ENCODE data around the gene HMX1. TPM values are rescaled to one million over a fixed set of nuclear protein-coding genes. Genes with fewer than 3 reads are reported as not detected.

HMX1 gene
- total RNA-seq, 6 experiments from 2014 or later: not detected

DNA sequence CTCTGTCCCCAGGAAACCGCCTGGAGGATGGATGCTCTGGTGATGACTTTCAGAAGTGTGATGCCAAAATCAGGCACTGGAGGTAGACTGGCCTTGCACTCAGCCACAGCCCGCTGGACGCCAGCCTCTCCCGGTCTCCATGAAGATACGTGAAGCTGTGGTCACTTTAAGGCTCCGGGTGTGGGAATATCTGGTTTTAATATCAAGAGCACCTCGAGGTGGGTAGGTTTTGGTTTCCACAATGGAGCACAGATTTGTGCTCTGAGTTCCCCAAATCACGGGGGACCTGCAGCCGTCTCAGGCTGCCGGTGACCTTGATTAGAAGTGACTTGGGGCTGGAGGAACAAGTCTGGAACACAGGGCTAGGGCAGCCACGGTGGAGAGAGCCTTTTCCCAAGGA lies 6.8 kb upstream of the HMX1 start:
- Histone ChIP-seq H3K27me3 (peaks cover 0 to 4% of the 10 kb centered on the region in 2 donors), H3K9me3 (no peaks in the 10 kb centered on the region), H3K27ac (no peak overlapping the region), H3K4me3 (no peak overlapping the region), H3K4me1 (no peaks in the 10 kb centered on the region), H3K36me3 (no peaks in the 10 kb centered on the region)
- DNase-seq (no peak), ATAC-seq (no peak)
- no peak for TF ChIP-seq POLR2A (IDR thresholded peaks at IDR 0.05)
- TF ChIP-seq, protein P1, sequence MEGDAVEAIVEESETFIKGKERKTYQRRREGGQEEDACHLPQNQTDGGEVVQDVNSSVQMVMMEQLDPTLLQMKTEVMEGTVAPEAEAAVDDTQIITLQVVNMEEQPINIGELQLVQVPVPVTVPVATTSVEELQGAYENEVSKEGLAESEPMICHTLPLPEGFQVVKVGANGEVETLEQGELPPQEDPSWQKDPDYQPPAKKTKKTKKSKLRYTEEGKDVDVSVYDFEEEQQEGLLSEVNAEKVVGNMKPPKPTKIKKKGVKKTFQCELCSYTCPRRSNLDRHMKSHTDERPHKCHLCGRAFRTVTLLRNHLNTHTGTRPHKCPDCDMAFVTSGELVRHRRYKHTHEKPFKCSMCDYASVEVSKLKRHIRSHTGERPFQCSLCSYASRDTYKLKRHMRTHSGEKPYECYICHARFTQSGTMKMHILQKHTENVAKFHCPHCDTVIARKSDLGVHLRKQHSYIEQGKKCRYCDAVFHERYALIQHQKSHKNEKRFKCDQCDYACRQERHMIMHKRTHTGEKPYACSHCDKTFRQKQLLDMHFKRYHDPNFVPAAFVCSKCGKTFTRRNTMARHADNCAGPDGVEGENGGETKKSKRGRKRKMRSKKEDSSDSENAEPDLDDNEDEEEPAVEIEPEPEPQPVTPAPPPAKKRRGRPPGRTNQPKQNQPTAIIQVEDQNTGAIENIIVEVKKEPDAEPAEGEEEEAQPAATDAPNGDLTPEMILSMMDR (IDR thresholded peaks at IDR 0.05): no peak
- intact Hi-C loops (cut with DNase I): no loop called here
- 0% methylated on average over 1 of the region's 11 CpGs for WGBS (ENCODE audit: insufficient coverage, low coverage, low lambda C conversion rate, missing lambda C conversion rate)

DNA sequence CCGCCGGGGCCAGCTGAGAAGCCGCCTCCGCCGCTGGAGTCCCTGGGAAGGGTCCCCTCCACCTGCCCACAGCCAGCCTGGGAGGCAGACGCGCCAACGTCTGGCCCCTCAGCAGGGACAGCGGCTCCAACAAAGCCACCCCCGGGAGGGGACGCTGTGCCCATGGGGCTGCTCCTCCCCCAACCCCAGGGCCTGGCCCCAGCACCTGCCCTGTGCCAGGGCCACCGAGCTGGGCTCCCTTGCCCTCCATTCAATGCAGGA lies 6.1 kb upstream of the HMX1 start:
- intact Hi-C loops (cut with DNase I): no loop called here
- Histone ChIP-seq H3K4me1 (no peaks in the 10 kb centered on the region), H3K27ac (no peak overlapping the region), H3K36me3 (no peaks in the 10 kb centered on the region), H3K4me3 (no peak overlapping the region), H3K27me3 (peaks cover 0 to 11% of the 10 kb centered on the region in 2 donors), H3K9me3 (no peaks in the 10 kb centered on the region)
- DNase-seq (no peak), ATAC-seq (no peak)
- WGBS (ENCODE audit: insufficient coverage, low coverage, low lambda C conversion rate, missing lambda C conversion rate): no CpG with 5 or more reads among the region's 12 CpGs
- TF ChIP-seq POLR2A (IDR thresholded peaks at IDR 0.05): no peak
- TF ChIP-seq, protein P1 (IDR thresholded peaks at IDR 0.05): no peak

DNA sequence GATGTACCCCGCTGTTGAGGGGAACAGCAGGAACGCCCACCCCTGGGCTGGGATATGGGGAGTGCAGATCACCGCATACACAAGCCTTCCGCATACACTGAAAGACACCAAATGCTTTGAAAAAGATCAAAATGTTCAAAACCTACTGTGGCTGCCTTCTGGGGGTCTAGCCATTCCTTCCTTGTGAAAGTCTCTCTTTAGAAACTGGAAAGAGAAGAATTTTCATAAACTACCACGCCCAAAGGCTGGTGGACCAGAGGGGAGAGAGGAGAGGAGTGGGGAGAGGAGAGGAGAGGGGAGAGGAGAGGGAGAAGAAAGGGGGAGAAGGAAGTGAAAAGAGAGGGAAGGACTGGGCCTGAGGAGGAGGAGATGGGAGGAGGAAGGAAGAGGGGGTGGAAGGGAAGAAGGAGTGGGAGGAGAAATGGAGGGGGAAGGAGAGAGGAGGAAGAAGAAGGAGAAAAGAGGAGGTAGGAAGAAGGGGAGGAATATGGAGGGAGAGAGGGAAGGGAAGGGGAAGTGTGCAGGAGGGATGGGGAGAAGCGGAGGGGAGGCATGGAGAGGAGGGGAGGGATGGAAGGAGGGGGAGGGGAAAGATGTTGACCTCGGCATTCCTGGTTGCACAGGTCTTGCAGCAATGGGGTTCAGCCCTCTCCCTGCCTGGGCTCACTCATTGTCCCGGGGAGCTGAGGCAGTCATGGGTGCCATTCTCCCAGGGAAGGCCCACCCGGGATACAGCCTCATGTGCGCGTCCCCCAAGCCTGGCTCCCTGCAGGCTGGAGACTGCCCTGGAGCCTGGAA lies 5.5 kb upstream of the HMX1 start:
- Histone ChIP-seq H3K36me3 (no peaks in the 10 kb centered on the region), H3K4me3 (no peak overlapping the region), H3K4me1 (no peaks in the 10 kb centered on the region), H3K9me3 (no peaks in the 10 kb centered on the region), H3K27me3 (peaks cover 0 to 16% of the 10 kb centered on the region in 2 donors), H3K27ac (no peak overlapping the region)
- TF ChIP-seq, protein P1 (IDR thresholded peaks at IDR 0.05): no peak
- TF ChIP-seq POLR2A (IDR thresholded peaks at IDR 0.05): no peak
- intact Hi-C loops (cut with DNase I): no loop called here
- WGBS (ENCODE audit: insufficient coverage, low coverage, low lambda C conversion rate, missing lambda C conversion rate): 10% methylated on average over 7 of the region's 11 CpGs
- ATAC-seq: no peak
- no peak for DNase-seq

DNA sequence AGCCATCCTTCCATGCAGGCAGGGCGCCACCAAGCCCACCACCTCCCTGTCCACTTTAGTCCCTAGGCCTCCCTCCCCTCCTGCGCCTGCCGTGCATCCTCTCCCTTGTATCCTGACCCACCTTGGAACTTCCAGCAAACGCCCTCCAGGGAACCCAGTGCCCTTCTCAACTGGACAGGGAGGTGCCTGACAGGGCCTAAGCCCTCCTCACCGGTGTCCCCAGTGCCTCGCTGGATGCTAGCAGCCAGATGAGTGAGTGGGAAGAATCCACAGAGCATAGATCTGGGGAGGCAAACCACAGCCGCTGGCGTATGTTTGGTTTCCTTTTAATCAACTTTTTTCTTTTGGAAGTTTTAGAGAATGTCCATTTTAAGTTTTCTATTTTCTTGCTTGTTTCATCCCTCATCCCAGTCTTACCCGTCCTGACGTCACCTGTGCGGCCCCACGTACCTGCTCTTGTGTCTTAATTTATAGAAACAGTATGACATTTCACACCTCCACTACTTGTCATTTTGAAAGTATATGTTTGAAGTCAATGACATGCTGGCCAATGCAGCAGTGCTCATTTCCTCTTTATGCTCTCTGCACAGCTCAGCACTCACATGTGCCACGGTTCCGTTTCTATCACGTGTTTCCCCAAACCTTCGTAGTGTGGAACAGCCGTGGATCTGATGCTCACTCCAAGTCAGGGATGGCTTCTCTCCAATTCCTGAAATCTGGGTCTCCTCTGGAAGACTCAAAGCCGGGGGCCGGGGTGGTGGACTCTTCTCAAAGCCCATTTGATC lies 3.4 kb upstream of the HMX1 start:
- Histone ChIP-seq H3K27ac (no peak overlapping the region), H3K4me1 (no peaks in the 10 kb centered on the region), H3K27me3 (peaks cover 0 to 17% of the 10 kb centered on the region in 2 donors), H3K4me3 (no peak overlapping the region), H3K36me3 (no peaks in the 10 kb centered on the region), H3K9me3 (no peaks in the 10 kb centered on the region)
- intact Hi-C loops (cut with DNase I): no loop called here
- ATAC-seq (no peak), DNase-seq (no peak)
- WGBS (ENCODE audit: insufficient coverage, low coverage, low lambda C conversion rate, missing lambda C conversion rate): 11% methylated on average over 17 of the region's 19 CpGs
- TF ChIP-seq, protein P1 (IDR thresholded peaks at IDR 0.05): no peak
- TF ChIP-seq POLR2A (IDR thresholded peaks at IDR 0.05): no peak
